NCI-H1105 (cell line): ENCODE data around the gene CNTNAP5.
A peak's percentile ranks its signal among the peaks of the same experiment; 100 is the strongest.

Experiments used
- DNase-seq: peaks from one replicate; lab custom pipeline; 2025; lab: John Stamatoyannopoulos, UW

Gene CNTNAP5

GRCh38 chr2:124559236-124559635 lies 534.1 kb downstream of the CNTNAP5 start:
- no peak for DNase-seq

GRCh38 chr2:124560592-124561112 lies 535.6 kb downstream of the CNTNAP5 start:
- DNase-seq = no peak

DNA sequence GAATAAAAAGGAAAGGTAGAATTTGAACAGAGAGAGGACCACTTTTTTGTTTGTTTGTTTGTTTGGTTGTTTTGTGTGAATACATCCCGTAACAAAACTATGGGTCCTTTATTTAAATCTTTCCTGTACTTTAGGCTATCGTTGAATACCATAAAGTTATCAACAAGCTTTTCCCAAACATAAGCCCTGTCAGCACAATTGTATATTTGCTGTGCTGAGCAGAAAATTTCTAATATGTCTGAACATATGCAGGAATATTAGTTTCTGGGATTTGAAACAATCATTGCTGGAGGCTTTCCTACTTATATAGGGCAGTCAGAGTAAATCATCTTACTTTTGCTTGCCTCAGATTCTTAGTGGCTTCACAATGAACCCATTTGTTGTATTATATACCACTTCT lies 536.4 kb downstream of the CNTNAP5 start:
- no peak for DNase-seq

DNA sequence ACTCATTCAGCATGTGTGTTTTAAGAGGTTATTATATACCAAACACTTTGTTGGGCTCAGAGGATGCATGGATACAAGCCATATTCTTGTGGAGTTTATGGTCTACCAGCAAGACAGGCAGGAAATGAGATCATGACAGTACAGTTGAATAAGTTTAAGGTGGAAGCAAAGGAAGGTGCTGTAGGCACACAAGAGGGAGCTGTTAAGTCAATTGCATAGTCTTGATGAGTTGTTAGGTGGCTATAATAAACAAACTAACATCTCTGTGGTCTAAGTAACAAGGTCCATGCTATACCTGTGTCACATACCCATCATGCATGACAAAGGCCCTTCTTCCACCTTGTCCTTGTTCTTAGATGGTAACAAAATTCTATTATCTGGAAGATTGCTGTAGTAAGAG lies 538.3 kb downstream of the CNTNAP5 start:
- no peak for DNase-seq

- peak; percentile 67 for DNase-seq
Measured at GRCh38 chr2:124566518-124566970, 541.5 kb downstream of the CNTNAP5 start.

DNA sequence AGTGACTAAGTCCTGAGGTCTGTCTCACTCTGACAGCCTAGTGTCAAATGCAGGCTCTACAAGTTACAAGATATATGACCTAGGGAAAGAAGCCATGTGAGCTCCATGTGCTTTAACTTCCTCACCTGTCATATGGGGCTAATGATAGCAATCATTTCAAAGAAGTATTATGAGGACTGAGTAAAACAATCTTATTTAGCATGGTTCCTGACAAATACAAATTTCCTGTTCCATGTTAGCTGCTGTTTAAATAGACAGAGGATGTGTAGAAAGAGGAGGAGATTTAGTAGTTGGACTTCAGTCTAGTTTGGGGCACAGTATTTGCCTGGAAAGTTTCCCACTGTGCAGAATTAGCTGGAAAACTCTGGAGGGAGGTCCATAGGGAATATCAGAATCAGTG lies 545.8 kb downstream of the CNTNAP5 start:
- DNase-seq = no peak

GRCh38 chr2:124571836-124572235 lies 546.7 kb downstream of the CNTNAP5 start:
- DNase-seq = no peak

GRCh38 chr2:124572934-124573634 lies 548.0 kb downstream of the CNTNAP5 start:
- no peak for DNase-seq

- no peak for DNase-seq
Measured at GRCh38 chr2:124575497-124575896, 550.4 kb downstream of the CNTNAP5 start.

DNA sequence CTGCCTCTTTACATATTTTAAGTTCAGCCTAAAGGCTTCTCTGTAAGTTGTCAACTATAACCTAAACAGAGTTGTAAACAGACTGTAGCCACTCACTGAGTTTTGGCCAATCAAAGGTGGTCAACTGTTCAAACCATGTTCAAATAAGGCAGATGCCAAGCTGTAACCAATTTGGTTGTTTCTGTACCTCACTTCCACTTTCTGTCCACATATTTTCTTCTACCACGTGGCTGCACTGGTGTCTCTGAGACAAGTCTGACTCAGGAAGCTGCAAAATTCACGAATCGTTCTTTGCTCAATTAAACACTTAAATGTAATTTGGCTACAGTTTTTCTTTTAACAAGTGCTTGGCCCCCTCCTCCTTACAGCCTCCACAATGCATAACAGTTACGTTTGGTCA lies 555.2 kb downstream of the CNTNAP5 start:
- DNase-seq = no peak

DNA sequence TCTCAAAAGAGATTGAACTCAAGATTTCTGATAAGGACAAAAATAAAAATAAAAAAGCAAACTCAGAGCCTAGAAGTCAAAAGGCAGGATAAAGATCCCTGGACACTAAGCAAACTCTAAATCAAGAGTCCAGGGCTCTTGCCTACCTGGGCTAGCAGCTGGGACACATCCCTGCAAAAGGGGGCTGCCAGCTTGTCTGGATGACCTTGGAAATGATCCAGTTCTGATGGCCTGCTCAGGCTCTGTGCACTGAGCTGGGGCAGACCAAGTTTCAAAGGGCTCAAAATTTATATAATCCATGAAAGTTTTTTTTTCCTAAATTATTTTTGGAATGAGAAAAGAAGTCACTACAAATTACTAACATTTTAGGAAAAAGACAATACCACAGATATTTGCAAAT lies 557.3 kb downstream of the CNTNAP5 start:
- no peak for DNase-seq

GRCh38 chr2:124584615-124585014 lies 559.5 kb downstream of the CNTNAP5 start:
- no peak for DNase-seq

- DNase-seq = no peak
Measured at GRCh38 chr2:124585277-124585676, 560.2 kb downstream of the CNTNAP5 start.

DNA sequence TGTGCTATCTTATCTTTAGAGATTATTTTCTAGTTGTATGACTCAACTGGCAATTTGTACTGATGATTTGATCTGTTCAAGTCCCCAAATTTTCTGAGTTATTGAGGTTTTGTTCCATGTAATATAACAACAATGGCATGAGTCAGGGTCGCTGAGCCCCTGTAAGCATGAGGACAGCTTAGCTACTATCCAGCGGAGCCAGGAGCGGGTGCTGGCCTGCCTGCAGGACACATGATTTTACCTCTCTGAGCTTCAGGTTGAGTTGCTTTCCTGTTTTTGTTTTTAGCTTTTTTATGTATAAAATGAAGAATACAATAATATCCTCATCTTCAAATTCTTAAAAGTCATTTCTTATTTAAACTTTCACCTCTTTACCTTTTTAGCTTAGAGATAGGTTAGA lies 561.1 kb downstream of the CNTNAP5 start:
- no peak for DNase-seq

GRCh38 chr2:124586835-124587234 lies 561.7 kb downstream of the CNTNAP5 start:
- no peak for DNase-seq

DNA sequence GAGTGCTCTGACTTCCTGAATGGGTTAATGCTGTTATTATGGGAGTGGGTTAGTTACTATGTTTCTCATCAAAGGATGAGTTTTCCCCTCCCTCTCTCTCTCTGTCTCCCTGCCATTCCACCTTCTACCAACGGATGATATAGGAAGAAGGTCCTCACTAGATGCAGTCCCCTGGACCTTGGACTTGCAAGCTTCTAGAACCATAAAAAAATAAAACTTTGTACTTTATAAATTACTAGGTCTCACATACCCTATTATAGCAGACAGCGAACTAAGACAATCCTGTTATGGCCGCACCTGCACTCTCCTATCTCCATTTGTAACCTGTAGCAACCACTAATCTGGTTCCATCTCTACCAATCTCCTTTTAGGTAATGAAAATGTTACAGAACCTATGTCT lies 564.9 kb downstream of the CNTNAP5 start:
- DNase-seq = no peak

- DNase-seq = no peak
Measured at GRCh38 chr2:124602759-124603158, 577.7 kb downstream of the CNTNAP5 start.

- no peak for DNase-seq
Measured at GRCh38 chr2:124604940-124605339, 579.9 kb downstream of the CNTNAP5 start.

DNA sequence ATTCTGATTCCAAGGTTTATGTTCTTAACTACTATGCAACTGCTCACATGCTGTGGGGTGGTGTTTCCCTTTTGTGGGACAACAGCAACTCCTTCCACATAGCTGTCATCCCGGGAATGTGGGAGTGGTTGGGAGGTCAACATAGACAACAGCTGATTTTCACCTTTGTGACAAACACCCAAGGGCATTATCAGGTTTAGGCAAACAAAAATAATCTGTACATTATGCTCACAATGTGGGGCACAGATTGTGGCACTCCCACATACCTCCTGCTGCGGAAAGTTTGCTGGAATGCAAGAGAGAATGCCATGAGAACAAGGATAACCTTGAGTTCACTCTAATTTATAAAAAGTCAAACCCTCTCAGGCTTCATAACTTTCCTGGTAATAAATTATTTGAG lies 582.6 kb downstream of the CNTNAP5 start:
- no peak for DNase-seq

- no peak for DNase-seq
Measured at GRCh38 chr2:124609667-124610066, 584.6 kb downstream of the CNTNAP5 start.

DNA sequence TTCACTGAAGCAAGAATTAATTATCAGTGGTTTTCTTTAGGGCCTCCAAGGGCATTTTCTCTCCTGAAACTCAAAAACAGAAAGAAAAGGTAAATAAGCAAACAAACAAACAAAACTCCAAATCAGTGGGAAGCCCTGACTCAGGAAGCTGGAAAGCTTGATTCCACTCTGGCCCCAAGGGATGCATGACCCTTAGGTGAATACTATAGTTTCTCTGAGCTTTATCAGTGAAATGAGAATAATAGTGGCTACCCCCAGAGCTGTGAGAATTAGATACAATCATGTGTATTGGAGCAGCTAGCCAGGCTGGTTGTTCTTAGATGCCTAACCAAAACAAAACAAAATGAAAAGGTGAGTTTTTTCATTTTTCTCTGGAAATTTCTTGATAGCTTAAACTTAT lies 585.1 kb downstream of the CNTNAP5 start:
- no peak for DNase-seq

GRCh38 chr2:124610866-124611265 lies 585.8 kb downstream of the CNTNAP5 start:
- no peak for DNase-seq

- DNase-seq = no peak
Measured at GRCh38 chr2:124623560-124623959, 598.5 kb downstream of the CNTNAP5 start.

DNA sequence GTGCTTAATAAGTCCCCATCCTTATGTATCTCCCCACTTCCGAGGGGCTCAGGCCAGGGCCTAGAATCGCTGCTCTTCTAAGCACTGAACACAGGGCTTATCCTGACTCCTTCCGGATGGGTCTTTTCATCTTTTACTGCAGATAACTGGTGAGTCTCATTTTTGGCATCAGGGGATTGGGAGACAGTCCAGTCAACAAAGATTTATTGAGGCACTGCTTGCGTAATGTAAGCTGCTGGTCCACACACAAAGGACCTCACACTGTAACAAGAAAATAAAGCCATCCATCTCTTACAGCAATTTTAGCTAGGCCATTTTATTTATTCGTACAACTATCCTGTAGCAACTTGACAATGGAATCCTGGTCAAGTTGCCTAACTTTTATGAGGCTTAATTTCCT lies 600.5 kb downstream of the CNTNAP5 start:
- DNase-seq = no peak
